ENCODE data around the gene ADRB2. TPM values are rescaled to one million over a fixed set of nuclear protein-coding genes. Genes with fewer than 3 reads are reported as not detected.
A peak's percentile ranks its signal among the peaks of the same experiment; 100 is the strongest.

Gene ADRB2
- total RNA-seq, 4 donors from 2014 or later = 4.8 to 9.8 (median 6.2) TPM

DNA sequence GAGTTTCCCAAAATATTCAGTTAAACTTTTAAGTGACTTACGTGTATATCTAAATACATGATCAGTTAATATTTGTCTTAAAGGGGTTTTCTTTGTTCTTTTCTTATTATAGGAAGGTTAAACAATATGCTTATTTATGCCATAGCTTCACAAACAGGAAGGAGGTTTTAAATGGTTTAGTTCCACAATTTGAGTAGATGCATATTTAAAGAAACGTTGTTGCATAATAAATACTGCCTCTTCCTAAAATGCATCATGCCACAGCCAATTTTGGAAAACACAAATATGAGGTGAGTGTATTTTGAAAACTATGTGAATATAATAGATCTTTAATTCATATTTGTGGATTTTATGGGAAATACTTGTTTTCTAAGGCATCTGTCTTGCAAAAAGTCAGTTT lies 2.5 kb upstream of the ADRB2 start:
- Histone ChIP-seq H3K9me3 (no peaks in the 10 kb centered on the region), H3K36me3 (no peaks in the 10 kb centered on the region), H3K4me1 (peaks cover 0 to 23% (median 9%) of the 10 kb centered on the region in 4 donors), H3K27me3 (no peaks in the 10 kb centered on the region), H3K4me3 (no peak overlapping the region), H3K27ac (no peak overlapping the region)
- 65 to 71% methylated on average over 2 of the region's 2 CpGs for WGBS, 2 donors
- no peak for DNase-seq (ENCODE audit: low spot score in 2 of 2)
- TF ChIP-seq, protein P1, sequence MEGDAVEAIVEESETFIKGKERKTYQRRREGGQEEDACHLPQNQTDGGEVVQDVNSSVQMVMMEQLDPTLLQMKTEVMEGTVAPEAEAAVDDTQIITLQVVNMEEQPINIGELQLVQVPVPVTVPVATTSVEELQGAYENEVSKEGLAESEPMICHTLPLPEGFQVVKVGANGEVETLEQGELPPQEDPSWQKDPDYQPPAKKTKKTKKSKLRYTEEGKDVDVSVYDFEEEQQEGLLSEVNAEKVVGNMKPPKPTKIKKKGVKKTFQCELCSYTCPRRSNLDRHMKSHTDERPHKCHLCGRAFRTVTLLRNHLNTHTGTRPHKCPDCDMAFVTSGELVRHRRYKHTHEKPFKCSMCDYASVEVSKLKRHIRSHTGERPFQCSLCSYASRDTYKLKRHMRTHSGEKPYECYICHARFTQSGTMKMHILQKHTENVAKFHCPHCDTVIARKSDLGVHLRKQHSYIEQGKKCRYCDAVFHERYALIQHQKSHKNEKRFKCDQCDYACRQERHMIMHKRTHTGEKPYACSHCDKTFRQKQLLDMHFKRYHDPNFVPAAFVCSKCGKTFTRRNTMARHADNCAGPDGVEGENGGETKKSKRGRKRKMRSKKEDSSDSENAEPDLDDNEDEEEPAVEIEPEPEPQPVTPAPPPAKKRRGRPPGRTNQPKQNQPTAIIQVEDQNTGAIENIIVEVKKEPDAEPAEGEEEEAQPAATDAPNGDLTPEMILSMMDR (IDR thresholded peaks at IDR 0.05) = no peak
- TF ChIP-seq POLR2A (IDR thresholded peaks at IDR 0.05) (no peak), EP300 (IDR thresholded peaks at IDR 0.05) (no peak)

GRCh38 chr5:148825716-148826052 lies 727 bp upstream of the ADRB2 start:
- H3K27me3 ChIP-seq = no peaks in the 10 kb centered on the region
- 0% methylated on average over 7 to 9 of the region's 9 CpGs for WGBS, 2 donors
- peak overlapping the region; percentile 69 to 87 (median 78) for H3K27ac ChIP-seq
- peak overlapping the region; percentile 41 to 71 (median 53) for H3K4me3 ChIP-seq
- H3K4me1 ChIP-seq = peaks cover 0 to 23% (median 9%) of the 10 kb centered on the region in 4 donors
- TF ChIP-seq, protein P1 (IDR thresholded peaks at IDR 0.05) = no peak
- TF ChIP-seq POLR2A (IDR thresholded peaks at IDR 0.05) (no peak), EP300 (IDR thresholded peaks at IDR 0.05) (no peak)
- H3K9me3 ChIP-seq = no peaks in the 10 kb centered on the region
- peak in 1 of 2 donors; percentile 41 for DNase-seq (ENCODE audit: low spot score in 2 of 2)
- H3K36me3 ChIP-seq = no peaks in the 10 kb centered on the region

DNA sequence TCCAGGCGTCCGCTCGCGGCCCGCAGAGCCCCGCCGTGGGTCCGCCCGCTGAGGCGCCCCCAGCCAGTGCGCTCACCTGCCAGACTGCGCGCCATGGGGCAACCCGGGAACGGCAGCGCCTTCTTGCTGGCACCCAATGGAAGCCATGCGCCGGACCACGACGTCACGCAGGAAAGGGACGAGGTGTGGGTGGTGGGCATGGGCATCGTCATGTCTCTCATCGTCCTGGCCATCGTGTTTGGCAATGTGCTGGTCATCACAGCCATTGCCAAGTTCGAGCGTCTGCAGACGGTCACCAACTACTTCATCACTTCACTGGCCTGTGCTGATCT lies 294 bp downstream of the ADRB2 start:
- no peaks in the 10 kb centered on the region for H3K36me3 ChIP-seq
- TF ChIP-seq, protein P1 (IDR thresholded peaks at IDR 0.05) = no peak
- TF ChIP-seq EP300 (IDR thresholded peaks at IDR 0.05) (no peak), POLR2A (IDR thresholded peaks at IDR 0.05) (no peak)
- H3K4me3 ChIP-seq = peak overlapping the region; percentile 41 to 71 (median 53)
- no peaks in the 10 kb centered on the region for H3K27me3 ChIP-seq
- H3K27ac ChIP-seq = peak overlapping the region; percentile 55 to 87 (median 73)
- no peaks in the 10 kb centered on the region for H3K9me3 ChIP-seq
- peaks cover 0 to 30% (median 9%) of the 10 kb centered on the region in 4 donors for H3K4me1 ChIP-seq
- peak in 1 of 2 donors; percentile 8 for DNase-seq (ENCODE audit: low spot score in 2 of 2)
- 8 to 13% methylated on average over 18 to 25 of the region's 28 CpGs for WGBS, 2 donors

GRCh38 chr5:148827723-148828122 lies 1.3 kb downstream of the ADRB2 start:
- peaks cover 0 to 40% (median 11%) of the 10 kb centered on the region in 4 donors for H3K4me1 ChIP-seq
- H3K27me3 ChIP-seq = no peaks in the 10 kb centered on the region
- no peaks in the 10 kb centered on the region for H3K36me3 ChIP-seq
- H3K27ac ChIP-seq = peak overlapping the region in 2 of 4 donors; percentile 45 to 87
- WGBS, 2 donors = 74 to 78% methylated on average over 7 of the region's 7 CpGs
- no peak for DNase-seq (ENCODE audit: low spot score in 2 of 2)
- H3K9me3 ChIP-seq = no peaks in the 10 kb centered on the region
- peak overlapping the region; percentile 22 to 62 (median 42) for H3K4me3 ChIP-seq
- TF ChIP-seq POLR2A (IDR thresholded peaks at IDR 0.05) (no peak), EP300 (IDR thresholded peaks at IDR 0.05) (no peak)
- TF ChIP-seq, protein P1 (IDR thresholded peaks at IDR 0.05) = no peak

GRCh38 chr5:148828511-148829247 lies 2.3 kb downstream of the ADRB2 start:
- WGBS, 2 donors = 32 to 47% methylated on average over 6 of the region's 6 CpGs
- Histone ChIP-seq H3K9me3 (no peaks in the 10 kb centered on the region), H3K4me1 (peaks cover 0 to 45% (median 14%) of the 10 kb centered on the region in 4 donors), H3K27ac (peak overlapping the region in 1 of 4 donors; percentile 87), H3K36me3 (no peaks in the 10 kb centered on the region), H3K27me3 (no peaks in the 10 kb centered on the region), H3K4me3 (peak overlapping the region; percentile 22 to 62 (median 42))
- TF ChIP-seq EP300 (IDR thresholded peaks at IDR 0.05) = no peak
- TF ChIP-seq, protein P1 (IDR thresholded peaks at IDR 0.05) = no peak
- TF ChIP-seq POLR2A (IDR thresholded peaks at IDR 0.05) = no peak
- DNase-seq (ENCODE audit: low spot score in 2 of 2) = no peak
